Measurements from ENCODE around the gene BRINP3. TPM values are rescaled to one million over a fixed set of nuclear protein-coding genes. Genes with fewer than 3 reads are reported as not detected.
A peak's percentile ranks its signal among the peaks of the same experiment; 100 is the strongest.
"Not testable (repeated sequence)": the region's sequence is repeated elsewhere in the genome, so short reads cannot be mapped to it uniquely, and the experiment has no call there.

The BRINP3 gene
- total RNA-seq, 1 experiment from 2014 or later: 0.28 TPM

GRCh38 chr1:190124068-190124467 lies 353.6 kb downstream of the BRINP3 start (continued):
- TF ChIP-seq SOX15 (CRISPR knock-in tag; IDR thresholded peaks at IDR 0.05) (no peak), ZNF263 (CRISPR knock-in tag; IDR thresholded peaks at IDR 0.05; ENCODE audit: low read depth) (no peak), PREB (CRISPR knock-in tag; IDR thresholded peaks at IDR 0.05; ENCODE audit: borderline replicate concordance) (no peak)

- H3K4me3 Mint-ChIP-seq; H3K36me3 Mint-ChIP-seq; CTCF ChIA-PET; POLR2A ChIA-PET; ATAC-seq; H3K27me3 Mint-ChIP-seq (ENCODE audit: low read depth); H3K9me3 Mint-ChIP-seq; DNase-seq (ENCODE audit: low spot score); H3K27ac Mint-ChIP-seq: not testable (repeated sequence)
- H3K4me1 Mint-ChIP-seq: peaks cover 12% of the 10 kb centered on the region
Measured at GRCh38 chr1:190120564-190120963, 357.1 kb downstream of the BRINP3 start.

GRCh38 chr1:190119683-190120082 lies 358.0 kb downstream of the BRINP3 start:
- no peaks in the 10 kb centered on the region for H3K36me3 Mint-ChIP-seq
- ChIA-PET POLR2A (no interaction called here), CTCF (no interaction called here)
- peaks cover 12% of the 10 kb centered on the region for H3K4me1 Mint-ChIP-seq
- no peaks in the 10 kb centered on the region for H3K27me3 Mint-ChIP-seq (ENCODE audit: low read depth)
- DNase-seq (ENCODE audit: low spot score): no peak
- no peak overlapping the region for H3K4me3 Mint-ChIP-seq
- TF ChIP-seq E2F4 (CRISPR knock-in tag; IDR thresholded peaks at IDR 0.05; ENCODE audit: borderline replicate concordance, low read depth) (no peak), ZNF512 (CRISPR knock-in tag; IDR thresholded peaks at IDR 0.05; ENCODE audit: borderline replicate concordance) (no peak), ZNF396 (CRISPR knock-in tag; IDR thresholded peaks at IDR 0.05; ENCODE audit: borderline replicate concordance) (no peak), GRHL2 (CRISPR knock-in tag; IDR thresholded peaks at IDR 0.05; ENCODE audit: insufficient replicate concordance, severe bottlenecking) (no peak), AR (CRISPR knock-in tag; IDR thresholded peaks at IDR 0.05) (no peak), NFE2L1 (CRISPR knock-in tag; IDR thresholded peaks at IDR 0.05) (no peak), FOXP4 (CRISPR knock-in tag; IDR thresholded peaks at IDR 0.05) (no peak), USF1 (CRISPR knock-in tag; IDR thresholded peaks at IDR 0.05) (no peak)
- H3K27ac Mint-ChIP-seq: no peak overlapping the region
- no peaks in the 10 kb centered on the region for H3K9me3 Mint-ChIP-seq
- peak; percentile 59 for ATAC-seq

Measured in WTC11 (cell line).